Mucosa of descending colon (tissue), 3 donors: ENCODE measurements around the gene GALNTL6. TPM values are rescaled to one million over a fixed set of nuclear protein-coding genes. Genes with fewer than 3 reads are reported as not detected.

Experiments
- ATAC-seq: fragments of 200-7000 bp; cut with Tn5 transposase; one replicate; pipeline ENCODE4 v1.9.1; 2020; ENCODE audit warnings: mild to moderate bottlenecking, moderate library complexity
- DNase-seq, 3 donors: peaks; one replicate each; pipeline ENCODE4 v3.0.0-alpha.2; 2020
- H3K36me3 ChIP-seq: fragments of 200-600 bp; one replicate; pipeline ENCODE4 v1.8.0; 2021; ENCODE audit warnings: low read depth, mild to moderate bottlenecking
- H3K4me1 ChIP-seq: fragments of 200-600 bp; one replicate; pipeline ENCODE4 v1.8.0; 2021; ENCODE audit warnings: low read depth, mild to moderate bottlenecking
- H3K4me3 ChIP-seq: fragments of 200-600 bp; one replicate; pipeline ENCODE4 v1.8.0; 2021; ENCODE audit warnings: mild to moderate bottlenecking
- H3K9me3 ChIP-seq: fragments of 200-600 bp; one replicate; pipeline ENCODE4 v1.8.0; 2021; ENCODE audit warnings: mild to moderate bottlenecking
- CTCF ChIP-seq: fragments of 200-600 bp; IDR thresholded peaks from one replicate; pipeline ENCODE4 v1.8.0; 2022; ENCODE audit warnings: antibody characterized with exemption, mild to moderate bottlenecking
- intact Hi-C, 2 donors: fragments of 100-400 bp; cut with DNase I in 1 of 2; cut with micrococcal nuclease in 1 of 2; formaldehyde crosslinking; loops; one replicate each; pipeline versions ENCODE4 v1.11.0 to v1.11.1; 2022; cut with DNase I, micrococcal nuclease
- total RNA-seq, 3 donors: library from RNA; stranded (reverse); fragmentation: NEBNext Ultra II Directional in 2 of 3; extraction: Animal tissue kit (Norgen Biotek cat#: 25700) in 2 of 3; gene quantifications; one replicate each; pipeline versions ENCODE4 v1.2.1 to v1.2.4, GENCODE V29; 2021 to 2023
- donor health status: DM: no; HTN: no; CAD: no; lungs with moderate emphysema.
- donor health status: DM: no; HTN: no; CAD: no.
- donor health status: DM: no; HTN: yes; CAD: no.

Gene GALNTL6
- total RNA-seq, 3 donors from 2014 or later: 0.12 to 0.27 (median 0.19) TPM

- ATAC-seq (no peak), DNase-seq (no peak)
- H3K9me3 ChIP-seq: no peaks in the 10 kb centered on the region
- H3K4me1 ChIP-seq: no peaks in the 10 kb centered on the region
- intact Hi-C loops: no loop called here
- no peaks in the 10 kb centered on the region for H3K36me3 ChIP-seq
- no peak for TF ChIP-seq CTCF
- no peak overlapping the region for H3K4me3 ChIP-seq
Measured at GRCh38 chr4:171793723-171794122, 19.5 kb upstream of the GALNTL6 start.

- intact Hi-C loops: no loop called here
- H3K36me3 ChIP-seq: no peaks in the 10 kb centered on the region
Measured at GRCh38 chr4:171794528-171794927, 18.7 kb upstream of the GALNTL6 start.

GRCh38 chr4:171809854-171810253 is 3.4 kb upstream of the GALNTL6 start:
- intact Hi-C loops: no loop called here
- Histone ChIP-seq H3K9me3 (no peaks in the 10 kb centered on the region), H3K4me3 (no peak overlapping the region), H3K4me1 (no peaks in the 10 kb centered on the region), H3K36me3 (no peaks in the 10 kb centered on the region)
- DNase-seq: no peak
- no peak for ATAC-seq
- TF ChIP-seq CTCF: no peak

More at GRCh38 chr4:171794528-171794927, 18.7 kb upstream of the GALNTL6 start:
- Histone ChIP-seq H3K9me3 (no peaks in the 10 kb centered on the region), H3K4me3 (no peak overlapping the region), H3K4me1 (no peaks in the 10 kb centered on the region)
- TF ChIP-seq CTCF: no peak
- ATAC-seq (no peak), DNase-seq (no peak)

GRCh38 chr4:171812333-171812664 is 905 bp upstream of the GALNTL6 start:
- DNase-seq: no peak
- no peaks in the 10 kb centered on the region for H3K9me3 ChIP-seq
- H3K4me1 ChIP-seq: no peaks in the 10 kb centered on the region
- H3K36me3 ChIP-seq: no peaks in the 10 kb centered on the region
- no peak overlapping the region for H3K4me3 ChIP-seq
- no peak for TF ChIP-seq CTCF
- intact Hi-C loops: no loop called here
- no peak for ATAC-seq

- H3K36me3 ChIP-seq: no peaks in the 10 kb centered on the region
- no peak for TF ChIP-seq CTCF
- no peaks in the 10 kb centered on the region for H3K4me1 ChIP-seq
- H3K9me3 ChIP-seq: no peaks in the 10 kb centered on the region
- intact Hi-C loops: no loop called here
- no peak for ATAC-seq
- no peak overlapping the region for H3K4me3 ChIP-seq
- DNase-seq: no peak
Measured at GRCh38 chr4:171813526-171814250, 484 bp downstream of the GALNTL6 start.

- Histone ChIP-seq H3K4me3 (no peak overlapping the region), H3K4me1 (no peaks in the 10 kb centered on the region), H3K9me3 (no peaks in the 10 kb centered on the region), H3K36me3 (no peaks in the 10 kb centered on the region)
- ATAC-seq: no peak
- intact Hi-C loops: no loop called here
- DNase-seq: no peak
- no peak for TF ChIP-seq CTCF
Measured at GRCh38 chr4:171814545-171814944, 1.3 kb downstream of the GALNTL6 start.
